OCI-LY1 (cell line): ENCODE measurements around the gene CCDC33.

Source experiments
- H2AFZ ChIP-seq: fragments of 200-600 bp; sonication (generic), shearing (Covaris generic); 2 replicates; pipeline ENCODE4 v1.6.0; 2014; ENCODE audit warnings: antibody characterized with exemption, mild to moderate bottlenecking, low read length
- H3F3A ChIP-seq: fragments of 200-600 bp; sonication (generic), shearing (Covaris generic); 2 replicates; pipeline ENCODE4 v1.6.0; 2014; ENCODE audit warnings: mild to moderate bottlenecking, antibody characterized with exemption, low read length, moderate library complexity; ENCODE audit not compliant: insufficient read depth
- H3K27ac ChIP-seq: fragments of 200-600 bp; sonication (generic); 2 replicates; pipeline ENCODE4 v1.5.1; 2014; ENCODE audit warnings: low read length, mixed run types, mild to moderate bottlenecking, low read depth; ENCODE audit not compliant: poor library complexity, severe bottlenecking
- H3K27me3 ChIP-seq: fragments of 200-600 bp; sonication (generic); 2 replicates; pipeline ENCODE4 v1.6.0; 2014; ENCODE audit warnings: antibody characterized with exemption, mild to moderate bottlenecking, low read length, moderate library complexity; ENCODE audit not compliant: insufficient read depth
- H3K36me3 ChIP-seq: fragments of 200-600 bp; sonication (generic); 2 replicates; pipeline ENCODE4 v1.6.1; 2014; ENCODE audit warnings: mild to moderate bottlenecking, antibody characterized with exemption, low read length, moderate library complexity, mixed read lengths; ENCODE audit not compliant: insufficient read depth
- H3K4me1 ChIP-seq: fragments of 200-600 bp; sonication (generic); 2 replicates; pipeline ENCODE4 v1.5.1; 2014; ENCODE audit warnings: mild to moderate bottlenecking, low read length, moderate library complexity; ENCODE audit not compliant: insufficient read depth, severe bottlenecking
- H3K4me2 ChIP-seq: fragments of 200-600 bp; sonication (generic), shearing (Covaris generic); 2 replicates; pipeline ENCODE4 v1.6.1; 2014; ENCODE audit warnings: low read length
- H3K4me3 ChIP-seq: fragments of 200-600 bp; sonication (generic); 2 replicates; pipeline ENCODE4 v1.5.1; 2014; ENCODE audit warnings: low read length, low read depth, mild to moderate bottlenecking, mixed read lengths; ENCODE audit not compliant: poor library complexity, severe bottlenecking
- H3K79me2 ChIP-seq: fragments of 200-600 bp; shearing (Covaris generic); 2 replicates; pipeline ENCODE4 v1.6.1; 2016; ENCODE audit warnings: mixed run types, low read length, mixed read lengths; ENCODE audit not compliant: insufficient read depth
- H3K9ac ChIP-seq: fragments of 200-600 bp; sonication (generic), shearing (Covaris generic); 2 replicates; pipeline ENCODE4 v1.6.1; 2014; ENCODE audit warnings: mild to moderate bottlenecking, low read length, mixed read lengths
- H3K9me2 ChIP-seq: fragments of 200-600 bp; sonication (generic), shearing (Covaris generic); 2 replicates; pipeline ENCODE4 v1.6.1; 2014; ENCODE audit warnings: low read depth, mild to moderate bottlenecking, low read length, mixed read lengths
- H3K9me3 ChIP-seq: fragments of 200-600 bp; shearing (Covaris generic); 2 replicates; pipeline ENCODE4 v1.6.1; 2014; ENCODE audit warnings: low read length, mixed read lengths
- H4K20me1 ChIP-seq: fragments of 200-600 bp; sonication (generic), shearing (Covaris generic); 2 replicates; pipeline ENCODE4 v1.6.0; 2016; ENCODE audit warnings: mild to moderate bottlenecking, low read length; ENCODE audit not compliant: insufficient read depth
- CTCF ChIP-seq: fragments of 200-600 bp; sonication (generic), shearing (Covaris generic); IDR thresholded peaks from 2 replicates; pipeline ENCODE4 v1.5.1; 2017; ENCODE audit warnings: mild to moderate bottlenecking, antibody characterized with exemption, low read length, moderate library complexity, mixed read lengths
- EZH2 ChIP-seq: fragments of 200-600 bp; sonication (generic), shearing (Covaris generic); IDR thresholded peaks from 2 replicates; pipeline ENCODE4 v1.8.0; 2017; ENCODE audit warnings: borderline replicate concordance, mixed run types, mild to moderate bottlenecking, antibody characterized with exemption, low read length, moderate library complexity, mixed read lengths

Gene CCDC33

GRCh38 chr15:74194572-74195559, 41.3 kb upstream of the CCDC33 start:
- Histone ChIP-seq H3K36me3 (no peaks in the 10 kb centered on the region), H3K79me2 (no peaks in the 10 kb centered on the region), H3K27ac (no peak overlapping the region), H3K4me1 (no peaks in the 10 kb centered on the region), H3F3A (no peaks in the 10 kb centered on the region), H3K4me3 (no peak overlapping the region), H3K27me3 (no peaks in the 10 kb centered on the region), H2AFZ (no peak overlapping the region), H3K9ac (no peak overlapping the region), H4K20me1 (no peaks in the 10 kb centered on the region), H3K9me2 (no peaks in the 10 kb centered on the region), H3K4me2 (no peak overlapping the region), H3K9me3 (no peaks in the 10 kb centered on the region)
- no peak for TF ChIP-seq EZH2
- TF ChIP-seq CTCF = no peak

- Histone ChIP-seq H3K4me2 (no peak overlapping the region), H3K36me3 (no peaks in the 10 kb centered on the region), H3K9me2 (no peaks in the 10 kb centered on the region), H3F3A (no peaks in the 10 kb centered on the region), H3K4me3 (no peak overlapping the region), H2AFZ (no peak overlapping the region), H3K9ac (no peak overlapping the region), H3K27me3 (no peaks in the 10 kb centered on the region), H3K4me1 (no peaks in the 10 kb centered on the region), H4K20me1 (no peaks in the 10 kb centered on the region), H3K9me3 (no peaks in the 10 kb centered on the region), H3K27ac (no peak overlapping the region), H3K79me2 (no peaks in the 10 kb centered on the region)
- TF ChIP-seq CTCF = no peak
- TF ChIP-seq EZH2 = no peak
Observed at GRCh38 chr15:74196175-74196574, 40.0 kb upstream of the CCDC33 start.

- Histone ChIP-seq H3K36me3 (no peaks in the 10 kb centered on the region), H3K9me3 (no peaks in the 10 kb centered on the region), H3K27me3 (no peaks in the 10 kb centered on the region), H3K4me3 (no peak overlapping the region), H3F3A (no peaks in the 10 kb centered on the region), H3K27ac (no peak overlapping the region), H3K4me1 (no peaks in the 10 kb centered on the region), H3K4me2 (no peak overlapping the region), H3K79me2 (no peaks in the 10 kb centered on the region), H3K9ac (no peak overlapping the region), H3K9me2 (no peaks in the 10 kb centered on the region), H2AFZ (no peak overlapping the region), H4K20me1 (no peaks in the 10 kb centered on the region)
- TF ChIP-seq CTCF (no peak), EZH2 (no peak)
Observed at GRCh38 chr15:74197176-74197965, 38.8 kb upstream of the CCDC33 start.
